ENCODE measurements around the gene ZNF385B.

The ZNF385B gene

DNA sequence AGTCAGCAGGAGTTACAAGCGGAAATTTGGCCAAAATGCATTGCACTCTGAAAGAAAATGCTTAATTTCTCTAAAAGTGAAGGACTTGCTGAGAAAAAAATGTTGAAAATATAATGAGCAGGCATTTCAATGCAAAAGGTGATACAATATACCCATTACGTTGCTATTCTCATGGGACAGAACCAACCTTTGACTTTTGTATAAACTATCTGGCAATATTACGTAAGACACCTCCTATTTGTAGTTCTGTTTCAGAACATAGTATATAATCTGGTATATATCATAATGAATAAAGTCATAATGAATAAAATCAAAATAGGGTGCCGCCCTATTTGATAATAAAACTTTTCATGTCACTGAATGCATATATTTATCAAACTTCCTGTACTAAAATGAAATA, 310.6 kb downstream of the ZNF385B start:
- no peak for DNase-seq
- no peak for ATAC-seq

GRCh38 chr2:179550214-179550613, 311.2 kb downstream of the ZNF385B start:
- ATAC-seq (no peak), DNase-seq (no peak)

GRCh38 chr2:179546656-179547055, 314.8 kb downstream of the ZNF385B start:
- DNase-seq (no peak), ATAC-seq (no peak)

- DNase-seq = no peak
Observed at GRCh38 chr2:179545024-179545423, 316.4 kb downstream of the ZNF385B start.

DNA sequence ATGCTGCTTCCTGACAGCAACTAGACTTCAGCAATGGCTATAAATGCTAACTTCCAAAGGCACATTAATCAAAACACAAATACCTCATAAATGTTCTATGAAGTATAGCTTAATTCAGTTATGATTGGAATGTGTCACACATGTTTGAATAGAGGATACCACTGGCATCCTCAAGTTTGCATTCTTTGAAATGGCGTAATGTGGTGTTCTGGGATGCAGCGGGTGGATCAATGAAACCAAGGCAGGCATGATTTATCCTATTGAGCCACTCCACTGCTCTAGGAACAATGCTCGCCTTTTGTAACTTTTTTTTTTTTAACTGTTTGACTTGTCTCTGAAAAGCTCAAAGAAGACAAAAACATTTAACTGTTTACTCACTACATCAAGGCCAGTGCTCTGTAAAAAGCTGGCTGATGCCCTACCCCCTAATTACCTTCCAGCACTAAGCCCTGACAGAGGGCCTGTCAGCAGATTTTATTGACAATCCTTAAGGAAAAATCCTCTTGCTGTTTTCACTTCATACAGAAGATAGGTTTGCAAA, 318.0 kb downstream of the ZNF385B start:
- ATAC-seq = no peak
- no peak for DNase-seq

More at GRCh38 chr2:179545024-179545423, 316.4 kb downstream of the ZNF385B start:
- ATAC-seq = no peak

GRCh38 chr2:179541586-179541985, 319.8 kb downstream of the ZNF385B start:
- ATAC-seq (no peak), DNase-seq (no peak)

DNA sequence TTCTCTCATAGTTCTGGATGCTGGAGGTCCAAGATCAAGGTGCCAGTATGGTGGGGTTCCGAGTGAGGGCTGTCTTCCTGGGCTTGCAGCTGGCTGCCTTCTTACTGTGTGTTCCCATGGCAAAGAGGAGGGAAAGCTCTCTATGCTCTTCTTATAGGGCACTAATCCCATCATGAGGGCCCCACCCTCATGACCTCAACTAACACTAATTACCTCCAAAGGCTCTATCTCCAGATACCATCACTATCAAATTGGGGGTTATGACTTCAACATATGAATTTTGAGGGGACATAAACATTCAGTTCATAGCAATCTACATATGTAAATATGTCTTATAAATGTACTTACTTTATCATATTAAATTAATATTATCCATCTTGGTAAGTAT, 322.3 kb downstream of the ZNF385B start:
- ATAC-seq = no peak
- no peak for DNase-seq

DNA sequence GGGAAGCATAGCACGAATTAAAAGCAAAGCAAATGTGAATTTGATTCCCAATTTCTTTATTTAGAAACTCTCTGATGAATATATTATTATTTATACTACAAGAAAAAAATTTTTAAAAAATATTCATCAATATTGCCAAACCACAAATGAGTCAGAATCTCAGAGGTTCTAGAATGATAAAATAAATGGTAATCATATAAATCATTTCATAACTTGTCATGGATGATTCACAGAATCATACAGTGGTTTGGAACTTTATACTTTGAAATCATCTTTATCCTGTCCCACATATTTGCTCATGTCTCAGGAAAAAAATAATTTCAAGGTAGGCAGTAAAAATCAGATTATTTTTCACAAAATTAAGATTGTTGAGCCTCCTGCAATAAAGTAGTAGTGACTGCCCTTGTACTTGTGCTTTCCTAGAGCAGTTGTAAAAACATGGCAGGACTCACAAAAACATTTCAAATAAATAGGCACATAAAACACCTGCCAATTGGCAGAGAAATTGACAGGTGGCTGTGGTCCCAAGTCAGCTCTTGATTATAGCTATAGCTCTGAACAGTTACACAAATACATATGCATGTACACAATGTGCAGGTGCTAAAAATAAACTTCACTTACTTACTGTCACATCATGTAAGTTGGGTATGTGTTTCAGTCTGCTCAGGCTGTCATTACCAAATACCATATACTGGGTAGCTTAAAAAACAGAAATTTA, 322.8 kb downstream of the ZNF385B start:
- ATAC-seq (no peak), DNase-seq (no peak)

DNA sequence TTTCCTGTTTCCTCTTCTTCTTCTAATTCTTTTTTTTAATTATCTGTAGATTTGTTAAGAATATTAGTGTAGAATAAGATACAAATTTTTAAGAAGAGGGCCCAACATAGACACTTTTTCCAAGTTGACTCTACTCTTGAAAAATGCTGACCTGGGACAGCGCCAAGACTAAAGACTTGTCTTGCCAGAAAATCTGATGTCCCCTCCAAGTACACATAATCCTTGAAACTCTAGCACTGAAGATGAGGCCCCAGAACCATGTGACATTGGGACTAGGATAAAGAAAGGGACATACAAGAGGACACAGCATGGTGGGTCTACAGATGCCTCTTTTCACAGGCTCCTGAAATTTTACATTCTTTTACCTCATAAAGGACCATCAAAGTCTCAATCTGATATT, 325.2 kb downstream of the ZNF385B start:
- DNase-seq (no peak), ATAC-seq (no peak)

GRCh38 chr2:179533875-179534274, 327.5 kb downstream of the ZNF385B start:
- ATAC-seq = no peak
- no peak for DNase-seq

DNA sequence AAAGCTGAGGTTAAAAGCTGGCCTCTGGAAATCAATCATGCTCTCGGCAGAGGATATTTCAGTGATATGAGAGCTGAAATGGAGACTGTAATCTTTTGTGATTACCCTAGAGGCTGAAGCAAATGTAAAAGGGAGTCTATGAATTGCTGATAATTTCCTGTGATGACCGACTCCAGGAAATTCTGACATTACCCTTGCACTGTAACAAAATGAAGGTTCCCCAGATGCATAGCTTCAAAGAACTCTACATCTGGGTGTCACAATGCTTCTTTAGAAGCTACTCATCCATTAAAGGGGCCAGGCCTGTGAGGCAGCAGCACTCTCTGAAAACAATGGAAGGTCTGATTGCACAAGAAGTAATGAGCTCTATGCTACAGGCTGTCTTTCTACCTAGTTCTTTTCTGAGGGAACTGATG, 328.5 kb downstream of the ZNF385B start:
- DNase-seq (no peak), ATAC-seq (no peak)

GRCh38 chr2:179528576-179529069, 332.8 kb downstream of the ZNF385B start:
- ATAC-seq (no peak), DNase-seq (no peak)

GRCh38 chr2:179525340-179525739, 336.1 kb downstream of the ZNF385B start:
- ATAC-seq (no peak), DNase-seq (no peak)

GRCh38 chr2:179524809-179525339, 336.5 kb downstream of the ZNF385B start:
- no peak for ATAC-seq
- no peak for DNase-seq

- ATAC-seq (no peak), DNase-seq (no peak)
Observed at GRCh38 chr2:179521944-179522343, 339.5 kb downstream of the ZNF385B start.

GRCh38 chr2:179518830-179519229, 342.6 kb downstream of the ZNF385B start:
- ATAC-seq = no peak
- no peak for DNase-seq

- DNase-seq (no peak), ATAC-seq (no peak)
Observed at GRCh38 chr2:179513181-179513580, 348.2 kb downstream of the ZNF385B start.

DNA sequence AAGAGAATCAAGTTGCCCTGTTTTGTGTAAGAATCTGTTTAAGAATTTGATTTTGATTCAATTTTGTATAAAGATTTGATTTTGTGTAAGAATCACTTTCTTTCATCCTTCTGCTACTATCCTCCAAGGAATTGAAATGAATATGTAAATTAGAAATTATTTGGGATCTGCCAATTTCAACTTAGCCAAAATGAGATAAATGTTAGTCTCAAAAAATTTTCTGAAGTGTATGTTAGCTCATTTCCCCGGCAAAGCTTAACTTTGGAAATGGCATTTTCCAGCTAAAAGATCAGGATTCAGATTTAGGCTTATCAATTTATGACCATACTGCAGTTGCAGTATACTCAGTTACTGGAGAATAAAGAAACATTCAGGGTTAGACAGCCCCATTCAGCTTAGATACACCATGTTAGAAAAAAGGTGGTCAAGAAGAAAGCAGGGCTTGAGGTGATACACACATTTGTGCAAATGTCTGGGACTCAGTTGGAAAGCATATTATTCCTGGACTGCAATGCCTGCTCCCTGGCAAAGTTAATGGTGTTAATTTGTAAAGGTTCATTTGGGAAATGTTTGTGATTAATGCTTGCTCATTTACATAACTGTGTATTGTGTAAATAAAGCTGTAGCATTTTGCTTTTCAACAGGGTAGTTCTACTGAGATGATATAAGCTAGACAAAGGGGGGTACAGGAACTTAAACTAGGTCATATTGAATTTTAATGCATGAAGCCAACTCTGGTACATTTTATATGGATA, 349.0 kb downstream of the ZNF385B start:
- ATAC-seq = no peak
- no peak for DNase-seq

- DNase-seq (no peak), ATAC-seq (no peak)
Observed at GRCh38 chr2:179511105-179511789, 350.2 kb downstream of the ZNF385B start.

- ATAC-seq (no peak), DNase-seq (no peak)
Observed at GRCh38 chr2:179495315-179495714, 366.1 kb downstream of the ZNF385B start.

DNA sequence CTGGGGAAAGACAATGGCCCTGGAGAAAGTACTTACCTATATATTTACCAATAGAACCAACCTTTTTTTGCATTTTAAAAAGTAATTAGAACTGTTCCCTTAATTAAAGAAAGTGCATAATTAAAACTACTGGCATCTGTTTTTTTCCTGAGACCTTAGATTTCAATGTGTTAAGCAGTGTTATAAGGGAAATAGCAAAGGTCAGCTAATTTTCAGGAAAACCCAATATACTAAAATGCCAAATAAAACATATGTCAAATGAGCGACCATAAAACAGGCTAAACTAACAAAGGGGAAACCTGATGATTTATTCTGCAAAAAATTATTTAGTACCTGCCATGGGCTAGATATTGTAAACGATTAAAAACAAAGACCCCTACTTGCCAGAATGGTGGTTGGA, 372.8 kb downstream of the ZNF385B start:
- ATAC-seq = no peak
- no peak for DNase-seq

- DNase-seq (no peak), ATAC-seq (no peak)
Observed at GRCh38 chr2:179487010-179487731, 374.2 kb downstream of the ZNF385B start.
